Left lobe of liver (tissue), 2 donors: ENCODE results near the gene SLC66A2. TPM values are rescaled to one million over a fixed set of nuclear protein-coding genes. Genes with fewer than 3 reads are reported as not detected.
A peak's percentile ranks its signal among the peaks of the same experiment; 100 is the strongest.

Experiments used
- ATAC-seq: fragments of 200-7000 bp; cut with Tn5 transposase; one replicate; pipeline ENCODE4 v1.9.1; 2020; ENCODE audit warnings: mild to moderate bottlenecking, moderate library complexity
- DNase-seq: peaks from one replicate; pipeline ENCODE4 v3.0.0-alpha.2; 2020; ENCODE audit warnings: low spot score
- total RNA-seq: library from RNA; stranded (reverse); gene quantifications from one replicate; pipeline ENCODE4 v1.2.1, GENCODE V29; 2021
- donor health status: DM: no; HTN: no; CAD: no; lungs with moderate emphysema.
- donor health status: DM: no; HTN: yes; CAD: no.

SLC66A2 gene
- total RNA-seq, 1 donor from 2014 or later: 140 TPM

- ATAC-seq: no peak
- peak; percentile 12 for DNase-seq
Measured at GRCh38 chr18:79939096-79939495, 12.4 kb downstream of the SLC66A2 start.

- DNase-seq (peak; percentile 49), ATAC-seq (no peak)
Measured at GRCh38 chr18:79938196-79938595, 13.3 kb downstream of the SLC66A2 start.

GRCh38 chr18:79937103-79937860 lies 14.2 kb downstream of the SLC66A2 start:
- ATAC-seq: no peak
- peak; percentile 42 for DNase-seq

- DNase-seq (peak; percentile 90), ATAC-seq (peak; percentile 41)
Measured at GRCh38 chr18:79936641-79937040, 14.8 kb downstream of the SLC66A2 start.

GRCh38 chr18:79935925-79936324 lies 15.5 kb downstream of the SLC66A2 start:
- DNase-seq: peak; percentile 42
- no peak for ATAC-seq

GRCh38 chr18:79935499-79935898 lies 16.0 kb downstream of the SLC66A2 start:
- ATAC-seq (no peak), DNase-seq (peak; percentile 44)

- ATAC-seq (peak; percentile 4), DNase-seq (no peak)
Measured at GRCh38 chr18:79935098-79935480, 16.4 kb downstream of the SLC66A2 start.

- ATAC-seq (peak; percentile 78), DNase-seq (peak; percentile 93)
Measured at GRCh38 chr18:79934311-79935097, 16.9 kb downstream of the SLC66A2 start.

- DNase-seq (peak; percentile 68), ATAC-seq (peak; percentile 56)
Measured at GRCh38 chr18:79933765-79934164, 17.7 kb downstream of the SLC66A2 start.

GRCh38 chr18:79932907-79933306 lies 18.5 kb downstream of the SLC66A2 start:
- DNase-seq (no peak), ATAC-seq (no peak)

GRCh38 chr18:79931475-79931874 lies 20.0 kb downstream of the SLC66A2 start:
- no peak for DNase-seq
- no peak for ATAC-seq

- ATAC-seq (no peak), DNase-seq (no peak)
Measured at GRCh38 chr18:79930020-79930642, 21.3 kb downstream of the SLC66A2 start.

- DNase-seq: peak; percentile 35
- no peak for ATAC-seq
Measured at GRCh38 chr18:79928563-79928960, 22.9 kb downstream of the SLC66A2 start.

- ATAC-seq: no peak
Measured at GRCh38 chr18:79927607-79928562, 23.6 kb downstream of the SLC66A2 start.

GRCh38 chr18:79926715-79927606 lies 24.5 kb downstream of the SLC66A2 start:
- DNase-seq (peak; percentile 38), ATAC-seq (peak; percentile 21)

More at GRCh38 chr18:79927607-79928562, 23.6 kb downstream of the SLC66A2 start:
- peak; percentile 37 for DNase-seq

- ATAC-seq (no peak), DNase-seq (peak; percentile 30)
Measured at GRCh38 chr18:79926306-79926705, 25.1 kb downstream of the SLC66A2 start.

- peak; percentile 43 for ATAC-seq
- peak; percentile 45 for DNase-seq
Measured at GRCh38 chr18:79924814-79925731, 26.4 kb downstream of the SLC66A2 start.

GRCh38 chr18:79923896-79924585 lies 27.4 kb downstream of the SLC66A2 start:
- DNase-seq (peak; percentile 37), ATAC-seq (no peak)
